ENCODE results near the gene NMU.

DNA sequence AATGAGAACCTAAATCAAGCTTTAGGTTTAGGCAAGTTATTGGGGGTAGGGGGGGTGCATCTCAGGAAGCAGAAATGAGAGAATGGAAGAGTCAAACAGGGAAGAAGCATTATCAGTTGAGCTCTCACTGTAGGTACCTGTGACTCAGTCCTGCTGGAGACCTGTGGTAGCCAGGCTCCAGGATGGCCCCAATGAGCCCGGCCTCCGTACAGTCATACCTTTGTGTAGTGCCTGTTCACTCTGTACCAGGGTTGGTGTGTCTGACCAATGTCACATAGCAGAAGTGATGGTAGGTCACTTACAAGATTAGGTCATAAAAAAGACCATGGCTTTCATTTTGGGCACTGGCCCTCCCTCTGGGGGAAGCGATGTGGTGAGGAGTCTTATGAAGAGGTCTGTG lies 45.3 kb upstream of the NMU start:
- TF ChIP-seq, protein P1, sequence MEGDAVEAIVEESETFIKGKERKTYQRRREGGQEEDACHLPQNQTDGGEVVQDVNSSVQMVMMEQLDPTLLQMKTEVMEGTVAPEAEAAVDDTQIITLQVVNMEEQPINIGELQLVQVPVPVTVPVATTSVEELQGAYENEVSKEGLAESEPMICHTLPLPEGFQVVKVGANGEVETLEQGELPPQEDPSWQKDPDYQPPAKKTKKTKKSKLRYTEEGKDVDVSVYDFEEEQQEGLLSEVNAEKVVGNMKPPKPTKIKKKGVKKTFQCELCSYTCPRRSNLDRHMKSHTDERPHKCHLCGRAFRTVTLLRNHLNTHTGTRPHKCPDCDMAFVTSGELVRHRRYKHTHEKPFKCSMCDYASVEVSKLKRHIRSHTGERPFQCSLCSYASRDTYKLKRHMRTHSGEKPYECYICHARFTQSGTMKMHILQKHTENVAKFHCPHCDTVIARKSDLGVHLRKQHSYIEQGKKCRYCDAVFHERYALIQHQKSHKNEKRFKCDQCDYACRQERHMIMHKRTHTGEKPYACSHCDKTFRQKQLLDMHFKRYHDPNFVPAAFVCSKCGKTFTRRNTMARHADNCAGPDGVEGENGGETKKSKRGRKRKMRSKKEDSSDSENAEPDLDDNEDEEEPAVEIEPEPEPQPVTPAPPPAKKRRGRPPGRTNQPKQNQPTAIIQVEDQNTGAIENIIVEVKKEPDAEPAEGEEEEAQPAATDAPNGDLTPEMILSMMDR (IDR thresholded peaks at IDR 0.05) = no peak
- TF ChIP-seq POLR2A (IDR thresholded peaks at IDR 0.05) = no peak
